ENCODE data around the gene LPCAT2. TPM values are rescaled to one million over a fixed set of nuclear protein-coding genes. Genes with fewer than 3 reads are reported as not detected.
"Not testable (repeated sequence)": the region's sequence is repeated elsewhere in the genome, so short reads cannot be mapped to it uniquely, and the experiment has no call there.

Gene LPCAT2
- total and polyA plus RNA-seq, 7 donors: 1.0 to 4.3 (median 2.1) TPM

DNA sequence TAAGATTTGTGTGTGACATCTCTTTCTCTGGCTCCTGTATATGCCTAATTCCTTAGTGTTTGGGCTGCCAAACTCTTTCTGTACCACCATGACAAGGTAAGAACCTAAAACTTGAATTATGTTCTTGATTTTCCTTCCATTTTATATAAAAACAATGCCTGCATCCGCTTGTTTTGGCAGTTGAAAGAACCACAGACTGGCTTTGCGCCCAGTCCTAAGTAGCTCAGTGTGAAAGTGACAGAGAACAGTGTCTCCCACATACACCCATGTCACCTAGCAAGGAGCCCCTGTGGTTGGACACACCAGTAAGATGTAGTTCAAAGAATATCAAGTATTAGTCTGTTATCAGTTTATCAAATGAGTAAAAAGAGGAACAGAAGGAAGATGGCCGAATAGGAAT lies 106.2 kb downstream of the LPCAT2 start:
- H3K27me3 ChIP-seq (ENCODE audit: insufficient read depth in 3 of 3, low read length in 2 of 3): no peaks in the 10 kb centered on the region
- intact Hi-C loops (cut with DNase I): no loop called here
- WGBS, 3 donors: 64 to 86% (median 83%) methylated on average over 3 of the region's 3 CpGs
- H3K36me3 ChIP-seq (ENCODE audit: insufficient read depth in 1 of 2, low read depth in 1 of 2): no peaks in the 10 kb centered on the region
- DNase-seq: no peak
- no peak overlapping the region for H3K27ac ChIP-seq
- ATAC-seq: no peak
- peaks cover 3% of the 10 kb centered on the region for H3K9me3 ChIP-seq
- no peaks in the 10 kb centered on the region for H3K4me1 ChIP-seq
- no peak for TF ChIP-seq CTCF (IDR thresholded peaks at IDR 0.05)
- H3K4me3 ChIP-seq: no peak overlapping the region

- H3K36me3 ChIP-seq (ENCODE audit: insufficient read depth in 1 of 2, low read depth in 1 of 2); H3K9me3 ChIP-seq; intact Hi-C loops (cut with DNase I); ATAC-seq; H3K27me3 ChIP-seq (ENCODE audit: insufficient read depth in 3 of 3, low read length in 2 of 3); H3K27ac ChIP-seq; H3K4me3 ChIP-seq; H3K4me1 ChIP-seq; DNase-seq: not testable (repeated sequence)
- 82 to 91% (median 86%) methylated on average over 11 of the region's 11 CpGs for WGBS, 3 donors
These were observed 106.8 kb downstream of the LPCAT2 start for GRCh38 chr16:55615670-55616069.

- Histone ChIP-seq H3K4me3 (no peak overlapping the region), H3K4me1 (no peaks in the 10 kb centered on the region), H3K9me3 (peaks cover 6% of the 10 kb centered on the region), H3K27ac (no peak overlapping the region), H3K36me3 (ENCODE audit: insufficient read depth in 1 of 2, low read depth in 1 of 2) (no peaks in the 10 kb centered on the region), H3K27me3 (ENCODE audit: insufficient read depth in 3 of 3, low read length in 2 of 3) (no peaks in the 10 kb centered on the region)
- ATAC-seq (no peak), DNase-seq (no peak)
- intact Hi-C loops (cut with DNase I): no loop called here
- no peak for TF ChIP-seq CTCF (IDR thresholded peaks at IDR 0.05)
These were observed 112.9 kb downstream of the LPCAT2 start for GRCh38 chr16:55621771-55622170.

GRCh38 chr16:55622272-55622671 lies 113.4 kb downstream of the LPCAT2 start:
- DNase-seq (no peak), ATAC-seq (no peak)
- WGBS, 3 donors: 33 to 56% (median 38%) methylated on average over 3 of the region's 3 CpGs
- Histone ChIP-seq H3K4me1 (no peaks in the 10 kb centered on the region), H3K4me3 (no peak overlapping the region), H3K9me3 (peaks cover 6% of the 10 kb centered on the region), H3K36me3 (ENCODE audit: insufficient read depth in 1 of 2, low read depth in 1 of 2) (no peaks in the 10 kb centered on the region), H3K27me3 (ENCODE audit: insufficient read depth in 3 of 3, low read length in 2 of 3) (no peaks in the 10 kb centered on the region), H3K27ac (no peak overlapping the region)
- intact Hi-C loops (cut with DNase I): no loop called here
- no peak for TF ChIP-seq CTCF (IDR thresholded peaks at IDR 0.05)

DNA sequence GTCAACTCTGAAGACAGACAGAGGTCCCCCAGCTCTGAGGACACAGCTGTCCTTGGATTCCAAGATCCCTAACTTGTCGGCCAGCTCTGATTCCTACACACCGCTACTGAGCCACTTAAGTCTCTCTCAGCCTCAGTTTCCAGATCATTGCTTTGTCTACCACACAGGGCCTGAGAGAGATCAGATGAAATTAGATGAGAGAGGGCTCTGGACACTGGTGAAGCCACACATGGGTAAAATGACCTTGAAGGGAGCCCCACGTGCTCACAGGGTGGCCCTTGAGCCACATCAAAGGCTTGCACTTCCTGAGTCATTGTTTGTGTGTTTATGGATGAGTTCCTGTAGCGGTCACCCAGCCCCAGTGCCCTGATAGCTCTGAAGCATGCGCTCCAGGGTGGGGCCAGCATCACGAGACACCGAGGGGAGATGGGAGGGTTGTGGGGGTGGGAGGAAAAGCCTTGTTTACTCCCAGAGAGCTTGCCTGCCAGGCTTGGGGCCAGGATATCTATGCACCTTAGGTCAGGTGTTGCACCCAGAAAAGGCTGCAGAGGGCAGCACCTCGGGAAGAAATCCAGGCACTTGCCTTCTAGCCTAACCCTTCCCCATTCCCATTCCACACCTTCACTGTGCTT lies 114.2 kb downstream of the LPCAT2 start:
- H3K4me3 ChIP-seq: no peak overlapping the region
- no peak overlapping the region for H3K27ac ChIP-seq
- WGBS, 3 donors: 34 to 41% (median 36%) methylated on average over 8 of the region's 8 CpGs
- no peaks in the 10 kb centered on the region for H3K27me3 ChIP-seq (ENCODE audit: insufficient read depth in 3 of 3, low read length in 2 of 3)
- DNase-seq (no peak), ATAC-seq (no peak)
- peaks cover 6% of the 10 kb centered on the region for H3K9me3 ChIP-seq
- intact Hi-C loops (cut with DNase I): no loop called here
- TF ChIP-seq CTCF (IDR thresholded peaks at IDR 0.05): no peak
- no peaks in the 10 kb centered on the region for H3K4me1 ChIP-seq
- H3K36me3 ChIP-seq (ENCODE audit: insufficient read depth in 1 of 2, low read depth in 1 of 2): no peaks in the 10 kb centered on the region
